PC-9 (cell line): ENCODE data around the gene CHST15. TPM values are rescaled to one million over a fixed set of nuclear protein-coding genes. Genes with fewer than 3 reads are reported as not detected.

Source experiments
- BruUV-seq: library from RNA; stranded (reverse); fragments of 400-500 nt; replicated peaks from 2 replicates; lab custom pipeline; 2021; lab: Mats Ljungman, UMichigan
- CTCF ChIA-PET: fragments of 300-600 bp; sonication (Branson Sonifier 250); formaldehyde crosslinking; loops from one replicate; lab custom pipeline; 2022; ENCODE audit warnings: antibody characterized with exemption; lab: Charles Lee
- POLR2A ChIA-PET: fragments of 300-600 bp; sonication (Branson Sonifier 250); formaldehyde crosslinking; loops from one replicate; lab custom pipeline; 2022; ENCODE audit warnings: antibody characterized with exemption; ENCODE audit not compliant: unreplicated experiment; lab: Charles Lee
- DNase-seq, 2 experiments: peaks; one replicate each; pipeline versions ENCODE4 v3.0.0 to v3.0.0-alpha.2; 2015 to 2022; ENCODE audit warnings: mixed read lengths in 1 of 2
- H2AFZ ChIP-seq: fragments of 200-600 bp; sonication (generic); 2 replicates; pipeline ENCODE4 v1.8.1; 2017; ENCODE audit warnings: antibody characterized with exemption
- H3F3A ChIP-seq: fragments of 200-600 bp; sonication (generic); 2 replicates; pipeline ENCODE4 v1.8.1; 2017; ENCODE audit warnings: antibody characterized with exemption, mild to moderate bottlenecking, low read depth; ENCODE audit not compliant: insufficient read depth
- H3K27ac ChIP-seq: fragments of 200-600 bp; sonication (generic); 2 replicates; pipeline ENCODE4 v1.6.1; 2016; ENCODE audit warnings: mixed run types
- H3K27me3 ChIP-seq: fragments of 200-600 bp; sonication (generic); 2 replicates; pipeline ENCODE4 v1.6.1; 2016; ENCODE audit warnings: low read depth, mixed run types; ENCODE audit not compliant: insufficient read depth
- H3K36me3 ChIP-seq: fragments of 200-600 bp; sonication (generic); 2 replicates; pipeline ENCODE4 v1.6.1; 2016; ENCODE audit warnings: low read depth, mixed run types
- H3K4me1 ChIP-seq: fragments of 200-600 bp; sonication (generic); replicated peaks from 2 replicates; pipeline ENCODE4 v1.6.1; 2016; ENCODE audit warnings: mixed run types; ENCODE audit not compliant: insufficient read depth
- H3K4me2 ChIP-seq: fragments of 200-600 bp; sonication (generic); 2 replicates; pipeline ENCODE4 v1.6.1; 2017; ENCODE audit warnings: mixed run types
- H3K4me3 ChIP-seq: fragments of 200-600 bp; sonication (generic); 2 replicates; pipeline ENCODE4 v1.6.1; 2016; ENCODE audit warnings: mixed run types
- H3K79me2 ChIP-seq: fragments of 200-600 bp; sonication (generic); 2 replicates; pipeline ENCODE4 v1.6.1; 2017; ENCODE audit warnings: low read depth, mixed run types
- H3K9me2 ChIP-seq: fragments of 200-600 bp; sonication (generic); 2 replicates; pipeline ENCODE4 v1.8.1; 2017; ENCODE audit warnings: mild to moderate bottlenecking; ENCODE audit not compliant: insufficient read depth
- H3K9me3 ChIP-seq: fragments of 200-600 bp; sonication (generic); 2 replicates; pipeline ENCODE4 v1.8.1; 2016; ENCODE audit warnings: low read depth; ENCODE audit not compliant: insufficient read depth
- H4K20me1 ChIP-seq: fragments of 200-600 bp; sonication (generic); 2 replicates; pipeline ENCODE4 v1.8.1; 2017; ENCODE audit not compliant: insufficient read depth
- EZH2 ChIP-seq: fragments of 200-600 bp; sonication (generic); IDR thresholded peaks from 2 replicates; pipeline ENCODE4 v1.8.0; 2017; ENCODE audit warnings: antibody characterized with exemption, low read depth
- intact Hi-C: fragments of 100-400 bp; cut with micrococcal nuclease; formaldehyde crosslinking; loops from one replicate; pipeline ENCODE4 v1.10.0; 2022; ENCODE audit not compliant: unreplicated experiment
- total RNA-seq: library from RNA; stranded (reverse); gene quantifications from 2 replicates; pipeline ENCODE4 v1.2.3, GENCODE V29; 2021
- TF ChIP-seq, protein P1 (sequence below): fragments of 200-600 bp; sonication (generic); conservative IDR thresholded peaks from 2 replicates; pipeline ENCODE4 v1.6.1; 2017; ENCODE audit warnings: mixed run types, antibody characterized with exemption, mild to moderate bottlenecking, moderate library complexity

Gene CHST15
- total RNA-seq, 1 experiment from 2014 or later = 24.6 TPM

DNA sequence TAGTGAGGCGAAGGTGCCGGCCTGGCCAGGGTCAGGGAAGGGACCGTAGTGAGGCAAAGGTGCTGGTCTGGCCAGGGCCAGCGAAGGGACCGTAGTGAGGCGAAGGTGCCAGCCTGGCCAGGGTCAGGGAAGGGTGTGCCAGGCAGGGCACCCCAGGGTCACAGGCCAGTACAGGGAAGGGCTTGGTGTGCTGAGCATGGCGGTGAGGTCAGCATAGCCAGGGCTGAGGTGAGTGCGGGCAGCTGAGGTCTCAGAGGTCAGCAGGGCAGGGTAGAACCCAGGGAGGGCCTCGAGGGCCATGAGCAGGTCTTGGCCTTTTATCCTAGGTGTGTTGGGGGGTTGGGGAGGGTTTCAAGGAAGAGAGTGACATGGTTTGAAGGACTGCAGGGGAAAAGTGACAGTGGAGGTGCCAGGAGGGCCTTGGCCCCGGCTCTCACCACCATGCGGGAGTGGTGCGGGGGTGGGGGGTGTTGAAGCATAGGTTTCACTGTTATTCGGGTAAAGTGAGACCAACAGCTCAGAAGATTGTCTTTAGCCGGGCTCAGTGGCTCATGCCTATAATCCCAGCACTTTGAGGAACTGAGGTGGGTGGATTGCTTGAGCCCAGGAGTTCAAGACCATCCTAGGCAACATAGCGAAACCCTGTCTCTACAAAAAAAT lies 93.3 kb downstream of the CHST15 start:
- TF ChIP-seq, protein P1, sequence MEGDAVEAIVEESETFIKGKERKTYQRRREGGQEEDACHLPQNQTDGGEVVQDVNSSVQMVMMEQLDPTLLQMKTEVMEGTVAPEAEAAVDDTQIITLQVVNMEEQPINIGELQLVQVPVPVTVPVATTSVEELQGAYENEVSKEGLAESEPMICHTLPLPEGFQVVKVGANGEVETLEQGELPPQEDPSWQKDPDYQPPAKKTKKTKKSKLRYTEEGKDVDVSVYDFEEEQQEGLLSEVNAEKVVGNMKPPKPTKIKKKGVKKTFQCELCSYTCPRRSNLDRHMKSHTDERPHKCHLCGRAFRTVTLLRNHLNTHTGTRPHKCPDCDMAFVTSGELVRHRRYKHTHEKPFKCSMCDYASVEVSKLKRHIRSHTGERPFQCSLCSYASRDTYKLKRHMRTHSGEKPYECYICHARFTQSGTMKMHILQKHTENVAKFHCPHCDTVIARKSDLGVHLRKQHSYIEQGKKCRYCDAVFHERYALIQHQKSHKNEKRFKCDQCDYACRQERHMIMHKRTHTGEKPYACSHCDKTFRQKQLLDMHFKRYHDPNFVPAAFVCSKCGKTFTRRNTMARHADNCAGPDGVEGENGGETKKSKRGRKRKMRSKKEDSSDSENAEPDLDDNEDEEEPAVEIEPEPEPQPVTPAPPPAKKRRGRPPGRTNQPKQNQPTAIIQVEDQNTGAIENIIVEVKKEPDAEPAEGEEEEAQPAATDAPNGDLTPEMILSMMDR = no peak
- TF ChIP-seq EZH2 = no peak
- no peak overlapping the region for H3K4me3 ChIP-seq

DNA sequence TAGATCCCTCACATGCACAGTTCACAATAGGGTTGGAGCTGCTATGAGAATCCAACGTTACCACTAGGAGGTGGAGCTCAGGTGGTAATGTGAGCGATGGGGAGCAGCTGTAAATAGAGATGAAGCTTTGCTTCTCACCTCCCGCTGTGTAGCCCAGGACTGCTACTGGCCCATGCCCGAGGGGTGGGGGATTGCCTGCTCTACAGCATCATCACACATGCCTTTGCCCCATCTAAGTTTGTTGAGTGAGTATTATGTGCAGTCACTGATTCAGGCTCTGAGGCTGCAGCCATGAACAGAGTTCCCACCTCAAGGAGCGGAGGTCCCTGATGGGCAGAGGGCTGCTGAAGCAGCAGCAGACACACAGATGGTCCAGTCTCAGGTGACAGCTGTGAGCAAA lies 94.1 kb downstream of the CHST15 start:
- CTCF ChIA-PET = no interaction called here
- peaks cover 26% of the 10 kb centered on the region for H3F3A ChIP-seq
- H3K9me2 ChIP-seq = no peaks in the 10 kb centered on the region
- no peaks in the 10 kb centered on the region for H3K27me3 ChIP-seq
- no peak overlapping the region for H3K27ac ChIP-seq
- H3K4me3 ChIP-seq = no peak overlapping the region
- no peak overlapping the region for H2AFZ ChIP-seq
- H3K4me1 ChIP-seq = peaks cover 39% of the 10 kb centered on the region
- no peaks in the 10 kb centered on the region for H4K20me1 ChIP-seq
- BruUV-seq = no TSS peak
- POLR2A ChIA-PET = no interaction called here
- TF ChIP-seq, protein P1 = no peak
- TF ChIP-seq EZH2 = no peak
- H3K36me3 ChIP-seq = no peaks in the 10 kb centered on the region
- DNase-seq = no peak
- H3K9me3 ChIP-seq = no peaks in the 10 kb centered on the region
- no peaks in the 10 kb centered on the region for H3K79me2 ChIP-seq
- intact Hi-C loops = loop anchor here (5.0 to 10.0 kb wide), 3 partner anchors 108 to 536 kb away; no protein-coding TSS in a partner anchor
- no peak overlapping the region for H3K4me2 ChIP-seq

More for the DNA sequence above, 93.3 kb downstream of the CHST15 start:
- no peaks in the 10 kb centered on the region for H4K20me1 ChIP-seq
- H3K27me3 ChIP-seq = no peaks in the 10 kb centered on the region
- H3K27ac ChIP-seq = no peak overlapping the region
- no peak overlapping the region for H2AFZ ChIP-seq
- peaks cover 22% of the 10 kb centered on the region for H3F3A ChIP-seq
- no peaks in the 10 kb centered on the region for H3K36me3 ChIP-seq
- no peaks in the 10 kb centered on the region for H3K9me2 ChIP-seq
- CTCF ChIA-PET = interaction anchor here (0.6 kb wide), 1 partner anchor 389 kb away, joined by 3 read pairs; no protein-coding TSS in a partner anchor
- no peak overlapping the region for H3K4me2 ChIP-seq
- H3K79me2 ChIP-seq = no peaks in the 10 kb centered on the region
- intact Hi-C loops = loop anchor here (5.0 to 10.0 kb wide), 3 partner anchors 107 to 535 kb away; no protein-coding TSS in a partner anchor
- H3K4me1 ChIP-seq = peaks cover 39% of the 10 kb centered on the region
- POLR2A ChIA-PET = no interaction called here
- BruUV-seq = no TSS peak
- no peaks in the 10 kb centered on the region for H3K9me3 ChIP-seq
- no peak for DNase-seq

DNA sequence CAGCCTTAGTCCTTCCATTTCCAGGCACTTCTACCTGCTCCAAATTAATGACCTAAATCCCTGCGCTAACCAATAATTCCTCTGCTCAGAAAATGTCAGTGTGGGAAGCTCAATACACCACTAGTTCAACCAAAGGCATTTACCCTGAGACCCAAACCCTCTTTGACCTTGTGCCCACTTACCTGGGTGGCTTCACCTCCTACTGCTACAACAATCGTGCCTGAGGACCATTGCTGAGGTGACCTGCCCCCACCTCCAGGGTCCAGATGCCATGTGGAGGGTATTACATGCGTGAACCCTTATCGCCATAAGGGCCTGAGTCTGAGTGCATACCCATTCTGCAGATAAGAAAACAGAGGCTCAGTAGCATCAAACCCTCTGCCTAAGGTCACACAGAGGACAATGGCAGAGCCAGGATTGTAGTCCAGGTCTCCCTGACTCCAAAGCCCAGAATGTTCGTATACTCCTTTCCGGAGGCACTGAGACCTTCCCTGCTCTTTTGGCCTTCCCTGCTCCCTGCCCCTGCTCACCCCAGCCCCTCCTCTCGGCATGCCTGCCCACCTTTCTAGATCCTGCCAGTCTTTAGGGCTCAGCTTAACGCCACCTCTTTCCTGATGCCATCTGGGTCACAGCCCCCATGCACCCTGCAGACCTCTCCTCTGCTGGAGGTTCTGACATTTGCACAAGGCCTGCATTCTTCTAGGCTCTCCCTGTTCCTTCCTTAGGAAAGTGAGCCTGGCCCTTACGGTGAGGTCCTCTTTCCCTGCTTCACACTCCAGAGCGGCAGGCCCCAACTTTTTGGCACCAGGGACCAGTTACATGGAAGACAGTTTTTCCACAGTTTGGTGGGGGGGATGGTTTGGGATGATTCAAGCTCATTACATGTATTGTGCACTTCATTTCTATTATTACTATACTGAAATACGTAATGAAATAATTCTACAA lies 94.9 kb downstream of the CHST15 start:
- H3K4me3 ChIP-seq = no peak overlapping the region
- H3K9me2 ChIP-seq = no peaks in the 10 kb centered on the region
- TF ChIP-seq, protein P1 = no peak
- no peak for TF ChIP-seq EZH2
- no peaks in the 10 kb centered on the region for H3K79me2 ChIP-seq
- no peaks in the 10 kb centered on the region for H3K27me3 ChIP-seq
- POLR2A ChIA-PET = no interaction called here
- CTCF ChIA-PET = no interaction called here
- no peaks in the 10 kb centered on the region for H3K9me3 ChIP-seq
- peak overlapping the region; percentile 99 for H3K27ac ChIP-seq
- H3K36me3 ChIP-seq = no peaks in the 10 kb centered on the region
- H3K4me2 ChIP-seq = peak overlapping the region; percentile 30; the same call in 1 of the 2 replicates
- H3F3A ChIP-seq = peaks cover 26% of the 10 kb centered on the region
- intact Hi-C loops = loop anchor here (5.0 to 10.0 kb wide), 3 partner anchors 109 to 536 kb away; no protein-coding TSS in a partner anchor
- H4K20me1 ChIP-seq = no peaks in the 10 kb centered on the region
- peaks cover 39% of the 10 kb centered on the region for H3K4me1 ChIP-seq
- no peak overlapping the region for H2AFZ ChIP-seq
- DNase-seq = no peak
- BruUV-seq = no TSS peak
